Endometrial microvascular endothelial cells (primary cell): ENCODE measurements around the gene NDUFAF8. TPM values are rescaled to one million over a fixed set of nuclear protein-coding genes. Genes with fewer than 3 reads are reported as not detected.

ENCODE experiments used
- in situ Hi-C: cut with HindIII; loops from 2 replicates; pipeline ENCODE4 v1.10.0; 2017; ENCODE audit warnings: low sequenced_read_pairs, low pct_unique_long_range_greater_than_20kb; ENCODE audit errors: inconsistent ontology term
- total RNA-seq: library from RNA; depleted of rRNA; stranded (reverse); fragments of >200 nt; gene quantifications from one replicate; pipeline ENCODE4 v1.2.3, GENCODE V29; 2015; ENCODE audit errors: inconsistent ontology term

NDUFAF8 gene
- total RNA-seq, 1 donor from 2014 or later: 51.4 TPM

- in situ Hi-C loops: no loop called here
These were observed 7.7 kb downstream of the NDUFAF8 start for GRCh38 chr17:81246679-81247338.

- in situ Hi-C loops: no loop called here
These were observed 8.3 kb downstream of the NDUFAF8 start for GRCh38 chr17:81247339-81247990.

- in situ Hi-C loops: no loop called here
These were observed 9.5 kb downstream of the NDUFAF8 start for GRCh38 chr17:81248649-81249048.

- in situ Hi-C loops: no loop called here
These were observed 10.3 kb downstream of the NDUFAF8 start for GRCh38 chr17:81249223-81250040.

- in situ Hi-C loops: no loop called here
These were observed 11.4 kb downstream of the NDUFAF8 start for GRCh38 chr17:81250286-81251093.

- in situ Hi-C loops: no loop called here
These were observed 12.1 kb downstream of the NDUFAF8 start for GRCh38 chr17:81251094-81251708.

- in situ Hi-C loops: no loop called here
These were observed 12.7 kb downstream of the NDUFAF8 start for GRCh38 chr17:81251709-81252301.

- in situ Hi-C loops: no loop called here
These were observed 13.3 kb downstream of the NDUFAF8 start for GRCh38 chr17:81252326-81252986.

GRCh38 chr17:81252987-81253329 lies 13.8 kb downstream of the NDUFAF8 start:
- in situ Hi-C loops: no loop called here

GRCh38 chr17:81253358-81254131 lies 14.4 kb downstream of the NDUFAF8 start:
- in situ Hi-C loops: no loop called here

- in situ Hi-C loops: no loop called here
These were observed 16.0 kb downstream of the NDUFAF8 start for GRCh38 chr17:81254955-81255717.

GRCh38 chr17:81256616-81257015 lies 17.5 kb downstream of the NDUFAF8 start:
- in situ Hi-C loops: no loop called here

- in situ Hi-C loops: no loop called here
These were observed 18.4 kb downstream of the NDUFAF8 start for GRCh38 chr17:81257533-81257932.

GRCh38 chr17:81258292-81258691 lies 19.2 kb downstream of the NDUFAF8 start:
- in situ Hi-C loops: no loop called here

- in situ Hi-C loops: no loop called here
These were observed 20.0 kb downstream of the NDUFAF8 start for GRCh38 chr17:81259058-81259605.

GRCh38 chr17:81260171-81260570 lies 21.1 kb downstream of the NDUFAF8 start:
- in situ Hi-C loops: no loop called here
